ENCODE measurements around the gene PTPRM.

Gene PTPRM

GRCh38 chr18:8286303-8286702 is 719.2 kb downstream of the PTPRM start:
- DNase-seq (ENCODE audit: low read depth in 2 of 2): no peak

DNA sequence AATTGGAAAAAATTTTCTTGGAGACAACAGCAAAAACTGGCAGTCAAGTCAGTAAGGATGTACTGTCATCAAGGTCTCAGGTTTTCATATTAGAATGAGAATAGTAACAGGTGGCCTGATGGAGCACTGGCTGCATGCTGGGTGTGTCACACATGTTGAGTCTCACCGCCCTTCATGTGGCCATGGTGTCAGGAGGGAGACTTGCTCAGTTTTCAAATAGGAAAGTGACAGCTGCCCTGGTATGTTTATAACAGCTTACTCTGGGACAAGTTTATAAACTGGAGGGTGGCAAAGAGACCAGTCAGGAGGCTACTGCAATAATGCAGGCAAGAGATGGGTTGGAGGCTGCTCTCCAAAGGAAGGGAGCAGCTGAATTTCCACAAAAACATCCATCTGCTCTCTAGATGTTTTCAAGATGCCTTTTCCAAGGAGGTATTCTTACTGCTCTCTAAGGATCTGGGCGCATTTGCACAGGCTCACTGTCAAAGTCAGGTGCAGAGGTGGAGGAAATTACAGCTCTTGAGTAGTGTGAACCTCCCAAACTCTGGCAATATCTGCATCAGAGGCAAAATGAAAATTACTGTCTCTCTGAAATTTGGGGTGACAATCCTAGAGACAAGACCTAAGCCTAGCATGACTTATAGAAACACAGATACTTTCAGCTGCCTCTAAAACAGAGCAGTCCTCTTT is 720.2 kb downstream of the PTPRM start:
- no peak for DNase-seq (ENCODE audit: low read depth in 2 of 2)

DNA sequence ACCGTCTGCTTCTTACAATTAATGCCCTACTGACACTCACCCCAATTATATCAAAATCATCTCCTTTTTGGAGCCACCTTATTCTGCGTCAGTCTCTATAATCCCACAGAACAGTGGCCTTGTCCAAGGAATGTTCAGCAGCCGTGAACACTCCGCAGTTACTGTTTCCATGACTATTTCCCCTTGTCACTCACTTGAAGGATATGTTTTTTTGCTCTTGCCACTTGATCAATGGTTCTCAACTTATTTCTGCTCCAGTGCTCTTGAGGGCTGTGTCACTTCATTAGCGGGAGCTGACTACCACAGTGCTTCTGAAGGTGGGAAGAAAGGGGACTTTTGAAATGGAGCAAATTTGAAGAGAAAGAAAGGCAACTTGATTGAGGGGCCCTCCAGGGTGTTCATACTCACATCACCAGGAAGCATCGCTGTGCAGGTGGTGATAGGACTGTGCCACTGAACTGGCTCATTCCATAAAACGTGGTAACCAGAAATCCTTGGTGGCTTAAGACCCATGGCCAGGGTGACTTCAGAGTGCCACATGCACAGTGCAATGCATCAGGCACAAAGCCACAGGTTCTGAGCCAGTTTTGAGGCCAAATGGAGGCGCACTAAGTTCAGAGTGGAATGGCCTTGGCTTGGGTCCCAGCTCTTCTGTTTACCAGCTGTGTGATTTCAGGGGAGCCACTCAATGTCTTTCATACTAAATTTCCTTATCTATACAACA is 721.5 kb downstream of the PTPRM start:
- no peak for DNase-seq (ENCODE audit: low read depth in 2 of 2)

- DNase-seq (ENCODE audit: low read depth in 2 of 2): no peak
Observed at GRCh38 chr18:8290435-8290834, 723.3 kb downstream of the PTPRM start.

DNA sequence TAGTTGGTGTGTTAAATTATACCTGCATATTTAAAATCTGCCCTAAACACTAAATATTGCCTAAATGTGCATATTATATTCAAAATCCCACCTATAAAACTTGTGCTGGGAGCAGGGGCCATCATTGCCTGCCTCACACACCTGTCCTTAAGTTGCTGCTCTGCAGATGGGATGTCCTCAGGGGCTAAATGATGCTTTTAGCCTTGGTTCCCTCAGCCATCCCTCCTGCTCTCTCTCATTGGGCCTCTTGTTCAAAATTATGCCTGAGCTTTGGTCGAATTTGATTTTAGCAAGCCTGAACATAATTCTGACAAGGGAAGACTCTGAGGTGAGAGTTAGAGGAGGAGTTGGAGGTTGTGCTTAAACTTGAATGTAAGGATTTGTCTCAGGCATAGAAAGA is 723.8 kb downstream of the PTPRM start:
- no peak for DNase-seq (ENCODE audit: low read depth in 2 of 2)

GRCh38 chr18:8293184-8293583 is 726.1 kb downstream of the PTPRM start:
- no peak for DNase-seq (ENCODE audit: low read depth in 2 of 2)

GRCh38 chr18:8296886-8297616 is 729.9 kb downstream of the PTPRM start:
- no peak for DNase-seq (ENCODE audit: low read depth in 2 of 2)

DNA sequence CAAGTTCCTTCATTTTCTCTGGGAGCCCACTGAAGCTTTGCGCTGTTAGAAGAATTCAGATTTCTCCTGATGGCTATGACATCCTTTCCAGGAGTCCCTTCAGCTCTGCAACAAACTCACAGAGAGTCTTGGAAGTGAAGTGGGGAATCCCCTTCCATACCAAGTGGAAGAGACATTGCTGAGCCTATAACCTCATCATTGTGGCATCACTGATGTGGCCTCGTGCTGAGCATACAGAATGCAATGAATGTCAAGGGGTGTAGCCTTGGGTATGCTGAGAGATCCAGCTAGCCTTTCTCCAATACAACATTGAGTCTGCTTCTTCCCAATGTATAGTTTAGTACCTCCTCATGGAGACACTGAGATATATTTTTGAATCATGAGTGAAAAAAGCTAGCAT is 731.1 kb downstream of the PTPRM start:
- DNase-seq (ENCODE audit: low read depth in 2 of 2): no peak

DNA sequence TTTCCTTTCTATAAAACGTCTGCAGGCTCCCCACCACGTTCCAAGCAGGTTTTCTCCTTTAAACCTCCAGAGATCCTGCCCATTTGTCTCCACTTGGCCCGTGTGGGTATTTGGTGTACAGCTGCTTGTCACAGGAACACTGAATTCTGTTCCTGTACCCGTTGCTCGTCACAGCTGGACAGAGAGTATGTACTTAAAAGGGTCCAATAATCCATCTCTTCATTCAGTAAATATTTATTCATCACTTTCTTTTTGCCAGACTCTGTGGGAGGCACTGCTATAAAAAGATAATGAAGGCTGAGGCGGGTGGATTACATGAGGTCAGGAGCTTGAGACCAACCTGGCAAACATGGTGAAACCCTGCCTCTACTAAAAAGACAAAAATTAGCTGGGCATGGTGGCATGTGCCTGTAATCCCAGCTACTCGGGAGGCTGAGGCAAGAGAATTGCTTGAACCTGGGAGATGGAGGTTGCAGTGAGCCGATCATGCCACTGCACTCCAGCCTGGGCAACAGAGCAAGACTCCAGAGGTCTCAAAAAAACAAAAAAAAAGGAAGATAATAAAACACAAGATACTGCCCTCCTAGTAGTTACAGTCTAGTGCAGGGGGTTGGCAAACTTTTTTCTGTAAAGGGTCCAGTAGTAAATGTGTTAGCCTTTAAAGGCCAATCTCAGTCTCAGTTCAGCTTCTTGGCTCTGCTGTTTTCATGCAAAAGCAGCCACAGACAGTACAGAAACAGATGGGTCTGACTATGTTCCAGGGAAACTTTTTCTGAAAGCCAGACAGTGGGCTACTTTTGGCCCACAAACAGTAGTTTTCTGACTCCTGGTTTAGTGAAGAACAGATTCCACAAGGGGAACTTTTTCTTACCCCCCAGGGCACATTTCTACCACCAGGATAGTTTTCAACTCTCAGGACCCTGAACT is 732.2 kb downstream of the PTPRM start:
- no peak for DNase-seq (ENCODE audit: low read depth in 2 of 2)

DNA sequence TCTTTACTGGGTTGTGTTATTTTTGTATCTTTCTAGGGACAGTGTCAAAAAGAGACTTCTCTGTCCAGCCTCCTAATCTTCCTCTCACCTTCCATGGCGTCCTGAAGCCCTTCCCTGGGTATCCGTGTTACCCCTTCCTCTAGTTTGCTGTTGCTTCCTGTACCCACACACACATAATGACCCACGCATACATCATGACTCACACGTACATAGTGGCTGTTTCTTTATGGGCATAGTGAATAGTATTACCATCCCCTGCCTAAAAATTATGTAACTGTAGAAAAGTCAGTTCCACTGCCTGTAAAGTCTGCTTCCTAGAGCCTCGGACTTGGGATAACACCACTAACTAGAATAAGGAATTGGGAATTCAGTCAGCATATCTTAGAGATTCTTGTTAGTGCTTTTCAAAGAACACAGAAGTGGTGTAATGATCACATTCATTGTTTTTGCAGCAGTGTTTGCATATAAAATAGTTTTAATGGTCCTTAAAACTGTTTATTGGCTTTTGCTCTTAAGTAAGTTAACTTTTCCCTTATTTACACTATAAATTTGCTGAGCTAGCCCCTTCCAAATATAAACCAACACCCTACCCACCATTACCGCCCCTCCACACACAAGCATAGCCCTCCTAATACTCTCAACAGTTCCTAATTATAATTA is 733.8 kb downstream of the PTPRM start:
- no peak for DNase-seq (ENCODE audit: low read depth in 2 of 2)

- DNase-seq (ENCODE audit: low read depth in 2 of 2): no peak
Observed at GRCh38 chr18:8301427-8302172, 734.5 kb downstream of the PTPRM start.

GRCh38 chr18:8303151-8303755 is 736.1 kb downstream of the PTPRM start:
- DNase-seq (ENCODE audit: low read depth in 2 of 2): no peak

DNA sequence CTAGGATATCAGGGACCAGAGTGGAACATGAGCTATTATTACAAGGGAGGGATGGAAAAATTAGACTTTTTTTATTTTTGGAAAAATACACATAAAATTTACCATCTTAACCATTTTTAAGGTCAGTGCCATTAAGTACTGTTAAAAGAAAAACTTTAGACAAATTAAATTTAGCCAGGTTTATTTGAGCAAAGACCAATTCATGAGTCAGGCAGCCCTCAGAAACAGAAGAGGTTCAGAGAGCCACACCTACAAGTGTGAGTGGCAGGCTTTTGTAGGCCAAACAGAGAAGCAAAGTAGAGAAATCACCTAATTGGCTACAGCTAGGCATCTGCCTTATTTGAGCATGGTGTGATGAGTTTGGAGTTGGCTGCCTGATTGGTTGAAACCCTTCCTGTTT is 740.8 kb downstream of the PTPRM start:
- DNase-seq (ENCODE audit: low read depth in 2 of 2): no peak

DNA sequence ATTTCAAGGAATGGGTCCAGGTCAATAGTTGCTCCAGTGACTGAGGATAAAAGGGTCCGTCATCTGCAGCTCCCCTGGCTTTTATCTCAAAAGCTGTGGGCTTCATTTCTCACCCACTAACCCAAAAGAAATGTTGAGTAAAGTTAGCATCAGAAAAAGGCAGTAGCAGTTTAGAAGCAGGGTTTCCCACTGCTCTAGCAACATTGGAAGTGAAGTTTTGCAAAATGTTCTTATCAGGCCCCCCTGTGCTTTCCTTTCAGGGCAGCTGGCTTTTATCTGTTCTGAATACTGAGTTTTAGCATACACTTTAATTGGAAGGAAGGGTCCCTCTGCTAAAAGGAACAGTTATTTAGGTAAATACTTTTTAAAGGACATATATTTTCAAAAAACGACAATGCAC is 745.9 kb downstream of the PTPRM start:
- no peak for DNase-seq (ENCODE audit: low read depth in 2 of 2)

GRCh38 chr18:8314124-8314523 is 747.0 kb downstream of the PTPRM start:
- no peak for DNase-seq (ENCODE audit: low read depth in 2 of 2)

GRCh38 chr18:8319798-8320489 is 752.8 kb downstream of the PTPRM start:
- DNase-seq (ENCODE audit: low read depth in 2 of 2): no peak

- DNase-seq (ENCODE audit: low read depth in 2 of 2): no peak
Observed at GRCh38 chr18:8322486-8322885, 755.4 kb downstream of the PTPRM start.

GRCh38 chr18:8324343-8325065 is 757.4 kb downstream of the PTPRM start:
- DNase-seq (ENCODE audit: low read depth in 2 of 2): no peak
